SK-N-MC (cell line): Measurements from ENCODE around the gene FAXC.

Experiments
- DNase-seq: peaks from one replicate; pipeline ENCODE4 v3.0.0-alpha.2; 2011; ENCODE audit warnings: low read depth, low spot score
- H3K27ac ChIP-seq: fragments of 200-600 bp; sonication (generic); 2 replicates; pipeline ENCODE4 v1.5.1; 2016; ENCODE audit warnings: mixed run types
- H3K36me3 ChIP-seq: fragments of 200-600 bp; sonication (generic); 2 replicates; pipeline ENCODE4 v1.6.1; 2017; ENCODE audit warnings: antibody characterized with exemption, low read length, mixed read lengths; ENCODE audit not compliant: insufficient read depth
- H3K4me3 ChIP-seq: fragments of 200-600 bp; sonication (generic); 2 replicates; pipeline ENCODE4 v1.5.1; 2016
- H3K9ac ChIP-seq: fragments of 200-600 bp; sonication (generic); 2 replicates; pipeline ENCODE4 v1.8.0; 2017; ENCODE audit warnings: mixed run types, mixed read lengths; ENCODE audit not compliant: insufficient read length
- H3K9me3 ChIP-seq: fragments of 200-600 bp; sonication (generic); 2 replicates; pipeline ENCODE4 v1.6.1; 2017; ENCODE audit warnings: low read depth, mild to moderate bottlenecking, antibody characterized with exemption, low read length, moderate library complexity, mixed read lengths
- EZH2 ChIP-seq: fragments of 200-600 bp; sonication (generic); IDR thresholded peaks from one replicate; pipeline ENCODE4 v1.6.1; 2017; ENCODE audit warnings: antibody characterized with exemption
- FOXP2 ChIP-seq: optimal IDR thresholded peaks from 2 replicates; pipeline ENCODE3; 2011; ENCODE audit warnings: mild to moderate bottlenecking, moderate library complexity; ENCODE audit not compliant: insufficient read depth; ENCODE audit errors: extremely low read length, control extremely low read depth
- POLR2AphosphoS5 ChIP-seq: IDR thresholded peaks from 2 replicates; pipeline ENCODE4 v1.6.1; 2012; ENCODE audit warnings: mild to moderate bottlenecking, low read depth, low read length, borderline replicate concordance

The FAXC gene

DNA sequence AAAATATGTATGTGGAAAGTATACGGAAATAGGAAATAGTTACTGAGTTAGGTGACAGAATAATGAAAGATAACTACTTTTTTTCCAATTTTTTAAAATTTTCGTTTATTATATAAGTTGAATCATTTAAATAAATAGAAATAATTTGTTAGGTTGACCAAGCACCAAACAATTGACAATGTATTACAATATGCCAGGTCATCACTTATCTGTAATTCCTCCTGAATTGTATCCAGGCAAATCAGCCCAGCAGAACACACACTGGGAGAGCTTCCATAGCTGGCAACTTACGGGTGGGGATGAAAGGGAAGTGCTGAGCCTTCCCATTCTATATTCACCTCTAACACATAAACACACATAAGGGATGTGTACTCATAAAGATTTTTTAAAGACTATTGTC lies 40.7 kb downstream of the FAXC start:
- no peak overlapping the region for H3K9ac ChIP-seq
- DNase-seq: no peak
- no peak overlapping the region for H3K4me3 ChIP-seq
- no peaks in the 10 kb centered on the region for H3K9me3 ChIP-seq
- no peaks in the 10 kb centered on the region for H3K36me3 ChIP-seq
- TF ChIP-seq POLR2AphosphoS5 (no peak), EZH2 (no peak), FOXP2 (no peak)
- no peak overlapping the region for H3K27ac ChIP-seq

DNA sequence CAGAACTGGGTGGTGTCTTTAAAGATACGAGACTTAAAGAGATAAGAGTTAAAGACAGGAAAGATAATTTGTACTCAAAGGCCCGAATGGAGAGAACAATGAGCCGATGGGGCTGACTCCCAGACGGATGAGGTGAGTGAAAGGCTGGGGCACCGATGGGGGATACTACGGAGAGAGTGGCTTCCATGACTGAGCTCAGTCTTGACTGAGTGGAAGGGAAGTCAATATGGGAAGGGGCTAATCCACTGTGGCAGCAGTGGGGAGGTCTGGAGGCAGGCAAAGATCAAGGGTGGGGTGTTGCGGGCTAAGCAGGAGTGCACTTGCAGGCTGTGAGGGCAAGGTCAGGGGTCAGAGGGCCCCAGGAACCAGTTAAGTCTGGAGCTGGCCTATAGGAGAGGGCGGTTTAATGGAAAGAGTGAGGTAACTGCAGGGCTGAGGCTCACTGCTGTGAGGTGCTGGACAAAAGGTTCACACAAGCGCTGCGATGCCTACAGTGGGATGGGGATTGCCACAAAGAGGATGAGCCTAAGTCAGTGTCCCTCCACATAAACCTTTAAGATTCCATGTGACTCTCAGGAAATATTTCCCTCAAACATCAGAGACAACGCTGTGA lies 42.1 kb downstream of the FAXC start:
- Histone ChIP-seq H3K27ac (no peak overlapping the region), H3K9ac (no peak overlapping the region), H3K9me3 (no peaks in the 10 kb centered on the region), H3K4me3 (no peak overlapping the region), H3K36me3 (no peaks in the 10 kb centered on the region)
- no peak for DNase-seq
- TF ChIP-seq FOXP2: no peak
- TF ChIP-seq POLR2AphosphoS5: no peak
- no peak for TF ChIP-seq EZH2

DNA sequence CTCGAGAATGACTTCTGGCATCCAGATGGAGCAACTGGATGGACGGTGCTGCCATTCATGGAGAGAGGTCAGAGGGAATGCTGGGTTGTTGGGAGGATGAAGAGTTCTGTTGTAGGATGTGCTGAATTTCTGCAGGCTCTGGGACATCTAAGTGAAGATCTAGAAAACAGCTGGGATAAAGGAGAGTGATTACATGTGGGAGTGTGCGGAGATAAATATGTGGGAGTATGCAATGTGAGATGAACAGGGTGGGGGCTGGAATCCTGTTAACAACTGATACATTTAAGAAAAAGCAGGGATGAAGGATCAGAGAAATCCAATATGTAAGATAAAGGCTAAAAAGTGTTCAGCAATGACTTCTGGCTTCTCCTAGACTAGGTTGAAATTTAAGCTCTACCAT lies 43.1 kb downstream of the FAXC start:
- Histone ChIP-seq H3K27ac (no peak overlapping the region), H3K36me3 (no peaks in the 10 kb centered on the region), H3K4me3 (no peak overlapping the region), H3K9ac (no peak overlapping the region), H3K9me3 (no peaks in the 10 kb centered on the region)
- no peak for TF ChIP-seq POLR2AphosphoS5
- no peak for TF ChIP-seq FOXP2
- TF ChIP-seq EZH2: no peak
- no peak for DNase-seq

DNA sequence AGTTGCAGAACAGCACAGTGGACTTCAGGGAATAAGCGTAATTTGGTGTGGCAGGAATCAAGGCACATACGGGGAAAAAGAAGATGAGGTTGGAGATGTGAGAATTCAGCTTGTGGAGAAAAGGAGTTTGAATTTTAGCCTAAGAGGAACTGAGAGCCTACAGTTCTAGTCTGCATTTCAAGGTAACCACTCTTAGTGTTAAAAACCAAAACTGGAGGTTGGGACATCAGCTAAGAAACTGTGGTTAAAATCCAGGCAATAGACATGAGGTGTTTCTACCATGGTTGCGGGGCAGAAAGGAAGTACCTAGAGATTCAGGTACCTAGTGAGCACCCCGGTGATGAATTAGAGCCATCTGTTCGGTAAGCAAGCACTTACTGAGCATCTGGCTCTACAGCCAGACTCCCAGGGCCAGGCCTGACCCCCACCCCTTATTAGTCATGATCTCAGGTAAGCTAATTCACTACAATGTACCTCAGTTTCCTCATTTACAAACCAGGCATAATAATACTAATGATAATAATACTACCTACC lies 44.4 kb downstream of the FAXC start:
- Histone ChIP-seq H3K9ac (no peak overlapping the region), H3K9me3 (no peaks in the 10 kb centered on the region), H3K27ac (no peak overlapping the region), H3K36me3 (no peaks in the 10 kb centered on the region), H3K4me3 (no peak overlapping the region)
- TF ChIP-seq EZH2 (no peak), POLR2AphosphoS5 (no peak), FOXP2 (no peak)
- DNase-seq: no peak

DNA sequence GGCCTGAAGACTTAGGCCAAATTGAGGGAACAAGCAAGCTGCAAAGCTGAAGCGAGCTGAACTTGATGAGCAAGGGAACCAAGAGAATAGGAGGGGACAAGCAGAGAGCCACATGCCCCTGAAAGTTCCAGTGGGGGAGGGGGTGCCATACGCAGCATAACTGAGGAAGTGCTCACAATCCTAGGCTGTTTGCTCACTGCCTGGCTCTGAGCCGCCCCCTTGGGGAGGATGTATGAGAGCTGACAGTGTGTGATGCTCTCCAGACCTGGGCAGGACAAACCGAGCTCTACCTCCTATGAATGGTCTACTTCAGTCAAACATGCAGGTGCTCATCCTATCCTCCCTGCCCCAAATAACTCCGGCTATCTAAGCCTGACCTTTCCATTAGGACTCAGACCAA lies 52.1 kb downstream of the FAXC start:
- TF ChIP-seq FOXP2 (no peak), POLR2AphosphoS5 (no peak), EZH2 (no peak)
- no peaks in the 10 kb centered on the region for H3K9me3 ChIP-seq
- DNase-seq: no peak

DNA sequence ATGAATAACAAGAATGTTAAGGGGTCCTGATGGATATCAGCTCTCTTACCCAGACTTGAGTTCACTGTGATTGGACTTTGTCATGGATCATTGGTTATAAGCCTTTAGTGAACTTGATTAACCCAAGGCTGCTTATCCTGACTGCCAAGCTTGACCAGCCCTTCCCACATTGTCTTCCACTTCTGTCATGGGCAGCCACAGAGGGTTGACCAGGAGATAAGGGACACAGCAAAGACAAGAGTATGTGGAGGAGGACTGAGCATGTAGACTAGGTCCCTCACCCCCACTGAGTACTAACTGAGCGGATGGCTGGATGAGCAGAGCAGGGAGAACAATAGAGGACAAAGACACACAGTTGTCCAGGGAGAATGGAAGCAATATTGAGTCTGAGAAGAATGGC lies 52.5 kb downstream of the FAXC start:
- Histone ChIP-seq H3K36me3 (no peaks in the 10 kb centered on the region), H3K4me3 (no peak overlapping the region), H3K27ac (no peak overlapping the region), H3K9me3 (no peaks in the 10 kb centered on the region), H3K9ac (no peak overlapping the region)
- no peak for DNase-seq
- TF ChIP-seq FOXP2 (no peak), POLR2AphosphoS5 (no peak), EZH2 (no peak)

More for the DNA sequence above, 52.1 kb downstream of the FAXC start:
- Histone ChIP-seq H3K4me3 (no peak overlapping the region), H3K27ac (no peak overlapping the region), H3K9ac (no peak overlapping the region), H3K36me3 (no peaks in the 10 kb centered on the region)

DNA sequence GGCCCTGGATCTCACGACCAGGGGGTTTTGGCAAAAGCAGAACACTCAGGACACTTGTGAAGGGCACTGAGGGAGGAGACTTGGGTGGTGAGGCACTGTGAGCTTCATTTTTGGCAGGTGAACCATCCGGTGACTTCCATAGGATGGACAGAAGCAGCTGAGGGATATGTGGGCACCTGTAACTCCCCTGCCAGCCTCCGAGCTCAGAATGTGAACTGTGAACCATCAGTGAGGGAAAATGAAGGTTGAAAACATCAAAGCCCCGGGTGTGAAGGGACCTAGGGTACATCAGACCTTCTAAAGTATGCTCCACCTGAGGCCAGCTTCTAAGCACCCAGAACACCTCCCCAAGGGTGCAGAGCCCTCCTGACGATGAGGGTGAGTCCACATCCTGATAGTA lies 53.2 kb downstream of the FAXC start:
- Histone ChIP-seq H3K27ac (no peak overlapping the region), H3K36me3 (no peaks in the 10 kb centered on the region), H3K9me3 (no peaks in the 10 kb centered on the region), H3K9ac (no peak overlapping the region), H3K4me3 (no peak overlapping the region)
- no peak for TF ChIP-seq EZH2
- TF ChIP-seq FOXP2: no peak
- no peak for TF ChIP-seq POLR2AphosphoS5
- DNase-seq: no peak

DNA sequence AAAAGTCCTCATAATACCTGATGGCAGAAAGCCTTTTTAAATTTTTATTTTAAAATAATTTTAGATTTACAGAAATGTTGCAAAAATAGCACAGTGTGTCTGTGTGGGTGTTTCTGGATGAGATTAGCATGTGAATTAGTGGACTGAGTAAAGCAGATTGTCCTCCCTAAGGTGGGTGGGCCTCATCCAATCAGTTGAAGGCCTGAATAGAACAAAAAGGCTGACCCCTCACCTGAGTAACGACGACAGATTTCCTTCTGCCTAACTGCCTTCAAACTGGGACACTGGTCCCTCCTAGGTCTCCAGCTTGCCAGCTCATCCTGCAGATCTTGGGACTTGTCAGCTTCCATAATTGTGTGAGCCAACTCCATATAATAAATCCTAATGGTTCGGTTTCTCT lies 54.2 kb downstream of the FAXC start:
- TF ChIP-seq FOXP2 (no peak), EZH2 (no peak), POLR2AphosphoS5 (no peak)
- no peak for DNase-seq
- Histone ChIP-seq H3K9me3 (no peaks in the 10 kb centered on the region), H3K4me3 (no peak overlapping the region), H3K36me3 (no peaks in the 10 kb centered on the region), H3K9ac (no peak overlapping the region), H3K27ac (no peak overlapping the region)

DNA sequence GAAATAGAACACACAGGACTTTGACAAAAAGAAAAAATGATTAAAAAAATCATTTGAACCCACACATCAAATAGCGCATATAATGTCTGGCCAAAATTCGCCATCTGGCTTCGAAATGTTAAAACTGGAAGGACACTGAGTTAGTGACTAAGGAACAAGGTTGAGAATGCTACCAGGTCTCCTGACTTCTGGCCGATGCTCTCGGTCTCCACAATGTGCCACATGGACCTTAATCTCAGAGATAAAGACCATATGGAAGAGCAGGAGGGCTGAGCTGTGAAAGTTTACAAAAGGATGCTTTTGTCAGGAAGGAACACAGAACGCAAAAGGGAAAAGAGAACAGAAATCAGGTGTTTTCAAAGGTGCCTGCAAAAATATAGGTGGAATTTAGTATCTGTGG lies 54.7 kb downstream of the FAXC start:
- no peak overlapping the region for H3K9ac ChIP-seq
- H3K36me3 ChIP-seq: no peaks in the 10 kb centered on the region
- H3K4me3 ChIP-seq: no peak overlapping the region
- TF ChIP-seq EZH2: no peak
- TF ChIP-seq POLR2AphosphoS5: no peak
- H3K27ac ChIP-seq: no peak overlapping the region
- no peaks in the 10 kb centered on the region for H3K9me3 ChIP-seq
- DNase-seq: no peak
